IPS-20b (cell line): ENCODE measurements around the gene PRRT1B.
"Not testable (repeated sequence)": the region's sequence is repeated elsewhere in the genome, so short reads cannot be mapped to it uniquely, and the experiment has no call there.

Source experiments
- H3K27ac ChIP-seq: one replicate; pipeline ENCODE4 v1.5.1; 2013; ENCODE audit warnings: low read length
- H3K27me3 ChIP-seq: 2 replicates; pipeline ENCODE4 v1.6.1; 2013; ENCODE audit warnings: mild to moderate bottlenecking, low read length, inconsistent platforms; ENCODE audit not compliant: insufficient read depth
- H3K36me3 ChIP-seq: 2 replicates; pipeline ENCODE4 v1.6.1; 2013; ENCODE audit warnings: low read depth, mild to moderate bottlenecking, inconsistent platforms, low read length, moderate library complexity; ENCODE audit not compliant: insufficient read depth
- H3K4me1 ChIP-seq: 2 replicates; pipeline ENCODE4 v1.6.1; 2013; ENCODE audit warnings: mild to moderate bottlenecking, control low read depth, inconsistent platforms, low read length, moderate library complexity; ENCODE audit not compliant: insufficient read depth
- H3K4me3 ChIP-seq: 2 replicates; pipeline ENCODE4 v1.5.1; 2013; ENCODE audit warnings: mild to moderate bottlenecking, low read length, inconsistent platforms
- H3K9ac ChIP-seq: 2 replicates; pipeline ENCODE4 v1.6.1; 2013; ENCODE audit warnings: low read depth, mild to moderate bottlenecking, inconsistent platforms, low read length, moderate library complexity
- H3K9me3 ChIP-seq: 2 replicates; pipeline ENCODE4 v1.6.1; 2013; ENCODE audit warnings: mild to moderate bottlenecking, low read depth, low read length, inconsistent platforms; ENCODE audit not compliant: insufficient read depth

PRRT1B gene

DNA sequence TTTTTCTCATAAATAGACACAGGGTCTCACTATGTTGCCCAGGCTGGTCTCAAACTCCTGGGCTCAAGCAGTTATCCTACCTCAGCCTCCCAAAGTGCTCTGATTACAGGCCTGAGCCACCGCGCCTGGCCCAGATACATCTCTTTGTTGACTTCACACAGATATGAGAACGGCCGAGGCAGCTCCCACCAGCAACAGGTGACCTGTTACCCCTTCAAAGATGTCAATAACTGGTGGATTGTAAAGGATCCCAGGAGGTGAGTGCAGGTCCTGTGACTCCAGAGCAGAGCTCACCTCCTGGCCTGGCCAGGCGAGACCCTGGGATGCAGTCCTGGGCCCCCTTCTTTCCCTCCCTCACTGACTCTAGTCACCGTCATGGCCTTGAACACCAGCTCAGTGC is 33.4 kb upstream of the PRRT1B start:
- H3K4me1 ChIP-seq: no peaks in the 10 kb centered on the region
- H3K27ac ChIP-seq: no peak overlapping the region
- no peaks in the 10 kb centered on the region for H3K27me3 ChIP-seq
- H3K9me3 ChIP-seq: no peaks in the 10 kb centered on the region
- peaks cover 80% of the 10 kb centered on the region for H3K36me3 ChIP-seq
- H3K4me3 ChIP-seq: no peak overlapping the region
- no peak overlapping the region for H3K9ac ChIP-seq

DNA sequence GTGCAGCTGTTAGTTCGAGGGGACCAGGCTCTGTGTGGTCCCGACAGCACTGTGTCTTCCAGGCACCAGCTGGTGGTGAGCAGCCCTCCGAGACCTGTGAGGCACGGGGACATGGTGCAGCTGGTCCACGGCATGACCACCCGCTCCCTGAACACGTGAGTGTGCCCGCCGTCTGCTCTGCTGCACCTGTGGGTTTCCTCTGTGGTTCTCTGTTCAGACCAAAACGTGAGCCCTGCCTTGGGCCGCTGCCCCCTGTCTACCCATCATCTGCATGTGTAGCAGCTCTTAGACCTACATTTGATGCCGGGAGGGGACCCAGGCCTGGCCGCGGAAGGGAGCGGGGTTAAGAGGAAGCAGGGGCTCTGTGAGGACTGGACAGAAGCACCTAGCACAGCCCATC is 32.1 kb upstream of the PRRT1B start:
- Histone ChIP-seq H3K4me1 (no peaks in the 10 kb centered on the region), H3K4me3 (no peak overlapping the region), H3K9me3 (no peaks in the 10 kb centered on the region), H3K27me3 (no peaks in the 10 kb centered on the region), H3K9ac (no peak overlapping the region), H3K36me3 (peaks cover 82% of the 10 kb centered on the region), H3K27ac (no peak overlapping the region)

DNA sequence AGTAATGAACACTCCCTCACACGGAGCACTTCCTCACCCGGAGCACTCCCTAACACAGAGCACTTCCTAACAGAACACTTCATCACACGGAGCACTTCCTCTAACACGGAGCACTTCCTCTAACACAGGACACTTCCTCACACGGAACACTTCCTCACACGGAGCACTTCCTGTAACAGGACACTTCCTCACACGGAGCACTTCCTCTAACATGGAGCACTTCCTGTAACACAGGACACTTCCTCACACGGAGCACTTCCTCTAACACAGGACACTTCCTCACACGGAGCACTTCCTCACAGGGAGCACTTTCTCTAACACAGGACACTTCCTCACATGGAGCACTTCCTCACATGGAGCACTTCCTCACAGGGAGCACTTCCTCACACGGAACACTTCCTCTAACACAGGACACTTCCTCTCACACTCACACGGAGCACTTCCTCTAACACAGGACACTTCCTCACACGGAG is 29.7 kb upstream of the PRRT1B start:
- H3K36me3 ChIP-seq: peaks cover 89% of the 10 kb centered on the region

DNA sequence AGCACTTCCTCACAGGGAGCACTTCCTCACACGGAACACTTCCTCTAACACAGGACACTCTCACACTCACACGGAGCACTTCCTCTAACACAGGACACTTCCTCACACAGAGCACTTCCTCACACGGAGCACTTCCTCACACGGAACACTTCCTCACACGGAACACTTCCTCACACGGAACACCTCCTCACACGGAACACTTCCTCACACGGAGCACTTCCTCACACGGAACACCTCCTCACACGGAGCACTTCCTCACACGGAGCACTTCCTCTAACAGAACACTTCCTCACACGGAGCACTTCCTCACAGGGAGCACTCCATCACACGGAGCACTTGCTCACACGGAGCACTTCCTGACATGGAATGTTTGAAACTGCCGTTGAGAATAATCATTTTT is 29.2 kb upstream of the PRRT1B start:
- H3K4me1 ChIP-seq: no peaks in the 10 kb centered on the region
- H3K4me3 ChIP-seq: no peak overlapping the region
- H3K27me3 ChIP-seq: no peaks in the 10 kb centered on the region
- H3K9ac ChIP-seq: no peak overlapping the region
- H3K36me3 ChIP-seq: peaks cover 89% of the 10 kb centered on the region
- H3K9me3 ChIP-seq: no peaks in the 10 kb centered on the region
- H3K27ac ChIP-seq: no peak overlapping the region

More for the DNA sequence above, 29.7 kb upstream of the PRRT1B start:
- not testable (repeated sequence) for H3K27ac ChIP-seq, H3K9ac ChIP-seq, H3K27me3 ChIP-seq, H3K4me1 ChIP-seq, H3K9me3 ChIP-seq, H3K4me3 ChIP-seq

DNA sequence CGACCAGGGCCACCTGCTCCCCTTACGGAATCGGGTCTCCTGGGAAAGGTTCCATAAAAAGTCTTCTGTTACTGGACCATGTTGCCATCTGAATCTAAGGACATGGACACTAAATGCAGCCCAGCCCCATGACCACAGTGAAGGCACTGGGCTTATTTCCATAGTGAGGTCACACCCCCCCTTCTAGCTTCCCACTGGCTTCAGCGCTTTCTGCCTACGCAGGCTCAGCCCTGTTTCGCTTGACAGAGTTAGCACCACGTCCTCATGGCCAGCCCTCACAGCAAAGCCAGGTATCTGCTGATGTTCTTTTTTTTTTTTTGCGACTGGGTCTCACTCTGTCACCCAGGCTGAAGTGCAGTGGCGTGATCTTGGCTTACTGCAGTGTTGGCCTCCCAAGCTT is 28.4 kb upstream of the PRRT1B start:
- Histone ChIP-seq H3K4me3 (no peak overlapping the region), H3K9ac (no peak overlapping the region), H3K36me3 (peaks cover 89% of the 10 kb centered on the region)

DNA sequence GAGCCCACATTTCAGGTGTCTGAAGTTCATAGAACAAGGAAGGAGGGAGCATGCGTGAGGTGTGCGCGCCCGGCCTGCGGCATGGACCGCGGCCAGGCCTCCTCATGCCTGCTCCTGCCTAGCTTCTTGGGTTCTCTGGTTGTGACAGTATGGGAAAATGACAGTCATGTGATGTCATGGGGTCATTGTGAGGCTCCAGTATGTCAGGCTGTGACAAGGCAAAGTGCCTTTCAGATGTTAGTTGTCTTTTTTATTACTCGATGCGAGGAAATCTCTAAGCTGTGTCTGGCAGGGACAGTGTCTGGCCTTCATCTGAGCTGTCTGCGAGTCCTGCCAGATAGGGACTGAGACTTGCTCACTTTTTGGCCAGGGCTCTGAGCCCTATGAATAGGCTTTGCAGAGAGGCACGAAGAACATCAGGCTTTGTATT is 27.5 kb upstream of the PRRT1B start:
- Histone ChIP-seq H3K9ac (no peak overlapping the region), H3K4me1 (no peaks in the 10 kb centered on the region), H3K27me3 (no peaks in the 10 kb centered on the region), H3K4me3 (no peak overlapping the region), H3K36me3 (peaks cover 91% of the 10 kb centered on the region), H3K27ac (no peak overlapping the region), H3K9me3 (no peaks in the 10 kb centered on the region)

More for the DNA sequence above, 28.4 kb upstream of the PRRT1B start:
- Histone ChIP-seq H3K9me3 (no peaks in the 10 kb centered on the region), H3K27ac (no peak overlapping the region), H3K4me1 (no peaks in the 10 kb centered on the region), H3K27me3 (no peaks in the 10 kb centered on the region)

DNA sequence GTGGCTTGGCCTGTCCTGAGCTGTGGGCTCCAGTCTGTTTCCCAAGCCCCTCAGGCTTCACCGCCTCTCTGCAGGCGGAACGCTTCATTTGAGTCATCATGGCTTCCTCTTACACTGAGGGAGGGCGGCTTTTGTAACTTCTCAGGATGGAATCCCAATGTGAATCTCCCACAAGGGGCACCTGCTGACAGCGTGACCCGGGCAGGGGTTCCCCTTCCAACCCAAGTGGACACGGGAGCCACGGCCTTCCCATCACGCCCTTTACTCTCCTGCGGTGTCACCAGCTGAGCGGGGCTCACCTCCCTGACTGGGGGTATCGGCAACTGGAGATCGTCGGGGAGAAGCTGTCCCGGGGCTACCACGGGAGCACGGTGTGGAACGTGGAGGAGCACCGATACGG is 26.8 kb upstream of the PRRT1B start:
- no peak overlapping the region for H3K9ac ChIP-seq
- no peaks in the 10 kb centered on the region for H3K4me1 ChIP-seq
- no peak overlapping the region for H3K4me3 ChIP-seq
- no peak overlapping the region for H3K27ac ChIP-seq
- H3K9me3 ChIP-seq: no peaks in the 10 kb centered on the region
- no peaks in the 10 kb centered on the region for H3K27me3 ChIP-seq
- peaks cover 89% of the 10 kb centered on the region for H3K36me3 ChIP-seq

DNA sequence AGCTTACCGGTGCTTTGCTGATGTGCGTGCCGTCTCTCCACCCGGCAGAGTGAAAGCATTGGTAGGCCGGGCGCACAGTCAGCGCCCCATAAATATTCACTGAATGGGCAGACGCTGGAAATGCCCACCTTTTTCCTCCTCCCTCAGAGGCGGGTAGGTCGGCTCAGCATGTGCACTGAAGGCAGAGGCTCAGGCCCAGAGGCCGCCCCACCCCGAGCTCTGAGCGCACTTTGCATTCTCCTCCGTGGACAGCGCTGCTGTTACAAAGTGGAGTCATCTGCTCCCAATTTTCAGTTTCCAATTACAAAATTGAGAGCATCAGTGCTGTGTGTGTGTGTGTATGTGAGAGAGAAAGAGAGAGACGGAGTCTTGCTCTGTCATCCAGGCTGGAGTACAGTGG is 24.8 kb upstream of the PRRT1B start:
- Histone ChIP-seq H3K9me3 (no peaks in the 10 kb centered on the region), H3K27me3 (no peaks in the 10 kb centered on the region), H3K4me3 (no peak overlapping the region), H3K36me3 (peaks cover 94% of the 10 kb centered on the region), H3K27ac (no peak overlapping the region), H3K9ac (no peak overlapping the region), H3K4me1 (no peaks in the 10 kb centered on the region)

DNA sequence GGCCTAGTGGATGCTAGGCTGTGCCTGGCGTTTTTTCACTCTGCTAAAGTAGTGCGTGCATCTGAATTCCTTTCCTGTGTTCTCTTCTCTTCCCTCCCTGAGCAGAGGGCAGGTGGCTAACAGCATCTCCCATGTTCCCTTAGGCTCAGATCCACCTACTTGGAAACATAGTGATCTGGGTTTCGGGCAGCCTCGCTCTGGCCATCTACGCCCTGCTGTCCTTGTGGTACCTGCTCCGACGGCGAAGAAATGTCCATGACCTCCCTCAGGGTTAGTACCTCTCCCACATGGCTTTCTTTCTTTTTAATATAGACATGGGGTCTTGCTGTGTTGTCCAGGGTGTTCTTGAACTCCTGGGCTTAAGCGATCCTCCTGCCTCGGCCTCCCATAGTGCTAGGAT is 24.1 kb upstream of the PRRT1B start:
- Histone ChIP-seq H3K9me3 (no peaks in the 10 kb centered on the region), H3K4me1 (no peaks in the 10 kb centered on the region), H3K36me3 (peaks cover 94% of the 10 kb centered on the region), H3K9ac (no peak overlapping the region), H3K4me3 (no peak overlapping the region), H3K27me3 (no peaks in the 10 kb centered on the region), H3K27ac (no peak overlapping the region)

DNA sequence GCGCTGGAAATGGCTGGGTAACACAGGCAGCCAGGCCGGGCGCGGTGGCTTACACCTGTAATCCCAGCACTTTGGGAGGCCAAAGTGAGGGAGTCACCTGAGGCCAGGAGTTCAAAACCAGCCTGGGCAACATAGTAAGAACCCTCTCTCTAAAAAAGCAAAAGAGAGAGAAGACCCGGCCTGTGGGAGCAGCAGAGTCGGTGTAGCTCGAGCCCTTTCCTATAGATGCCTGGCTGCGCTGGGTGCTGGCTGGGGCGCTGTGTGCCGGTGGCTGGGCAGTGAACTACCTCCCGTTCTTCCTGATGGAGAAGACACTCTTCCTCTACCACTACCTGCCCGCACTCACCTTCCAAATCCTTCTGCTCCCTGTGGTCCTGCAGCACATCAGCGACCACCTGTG is 23.5 kb upstream of the PRRT1B start:
- Histone ChIP-seq H3K27me3 (no peaks in the 10 kb centered on the region), H3K27ac (no peak overlapping the region), H3K9ac (no peak overlapping the region), H3K36me3 (peaks cover 94% of the 10 kb centered on the region), H3K9me3 (no peaks in the 10 kb centered on the region), H3K4me3 (no peak overlapping the region), H3K4me1 (no peaks in the 10 kb centered on the region)

DNA sequence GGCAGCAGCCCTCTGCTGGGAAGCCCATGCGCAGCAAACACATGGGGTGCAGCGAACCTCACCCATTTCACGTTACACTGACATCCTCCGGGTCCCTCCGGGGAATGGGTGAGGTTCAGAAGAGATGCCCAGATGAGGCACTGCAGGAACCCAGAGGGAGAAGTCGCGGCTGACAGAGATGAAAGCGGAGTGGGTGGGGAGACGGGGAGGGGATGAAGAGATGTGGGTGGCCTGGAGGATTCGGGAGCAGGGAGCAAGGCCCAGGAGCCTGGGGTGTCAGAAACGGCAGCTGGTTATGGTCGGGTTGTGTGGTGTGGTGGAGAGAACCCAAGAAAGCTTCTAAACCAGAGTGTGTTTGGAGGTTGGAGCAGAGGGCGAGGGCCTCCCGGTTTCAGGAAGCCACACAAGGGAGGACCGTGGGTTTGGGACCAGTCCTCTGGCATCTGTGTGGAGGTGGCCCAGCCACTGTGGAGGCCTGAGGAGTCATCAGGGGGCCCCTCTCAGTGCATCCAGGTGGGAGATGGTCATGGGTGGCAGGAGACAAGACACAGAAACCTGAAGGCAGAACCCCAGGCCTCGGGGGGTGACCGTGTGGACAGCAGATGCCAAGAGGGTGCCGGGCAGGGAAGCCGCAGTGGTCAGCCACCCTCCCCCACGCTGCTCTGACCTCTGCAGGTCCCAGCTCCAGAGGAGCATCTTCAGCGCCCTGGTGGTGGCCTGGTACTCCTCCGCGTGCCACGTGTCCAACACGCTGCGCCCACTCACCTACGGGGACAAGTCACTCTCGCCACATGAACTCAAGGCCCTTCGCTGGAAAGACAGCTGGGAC is 22.9 kb upstream of the PRRT1B start:
- Histone ChIP-seq H3K9me3 (no peaks in the 10 kb centered on the region), H3K4me3 (no peak overlapping the region), H3K9ac (no peak overlapping the region), H3K36me3 (peaks cover 97% of the 10 kb centered on the region), H3K27ac (no peak overlapping the region), H3K27me3 (no peaks in the 10 kb centered on the region), H3K4me1 (no peaks in the 10 kb centered on the region)

DNA sequence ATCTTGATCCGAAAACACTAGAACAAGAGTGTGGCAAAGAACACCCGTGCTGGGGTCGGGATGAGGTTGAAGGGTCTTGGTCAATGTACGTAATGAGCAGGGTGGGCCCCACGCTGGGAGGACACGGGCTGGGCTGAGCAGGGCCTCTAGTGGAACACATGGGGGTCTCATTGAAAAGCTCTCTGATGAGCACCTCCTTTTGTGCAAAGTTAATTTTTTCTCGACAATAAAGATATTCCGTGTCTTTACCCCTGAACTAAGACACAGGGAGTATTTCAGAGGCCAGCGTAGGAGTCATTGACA is 22.3 kb upstream of the PRRT1B start:
- H3K4me3 ChIP-seq: no peak overlapping the region
- H3K36me3 ChIP-seq: peaks cover 97% of the 10 kb centered on the region
- H3K4me1 ChIP-seq: no peaks in the 10 kb centered on the region
- no peaks in the 10 kb centered on the region for H3K9me3 ChIP-seq
- H3K27me3 ChIP-seq: no peaks in the 10 kb centered on the region
- no peak overlapping the region for H3K9ac ChIP-seq
- H3K27ac ChIP-seq: no peak overlapping the region
